HUDEP-2 (cell line): ENCODE data around the gene TYRO3.
A peak's percentile ranks its signal among the peaks of the same experiment; 100 is the strongest.

ENCODE experiments used
- DNase-seq, 76 experiments: peaks; one replicate each; lab custom pipeline; 2025; ENCODE audit not compliant: unreplicated experiment in 76 of 76; lab: John Stamatoyannopoulos, UW

TYRO3 gene

GRCh38 chr15:41599061-41599460 lies 40.0 kb downstream of the TYRO3 start:
- no peak for DNase-seq

DNA sequence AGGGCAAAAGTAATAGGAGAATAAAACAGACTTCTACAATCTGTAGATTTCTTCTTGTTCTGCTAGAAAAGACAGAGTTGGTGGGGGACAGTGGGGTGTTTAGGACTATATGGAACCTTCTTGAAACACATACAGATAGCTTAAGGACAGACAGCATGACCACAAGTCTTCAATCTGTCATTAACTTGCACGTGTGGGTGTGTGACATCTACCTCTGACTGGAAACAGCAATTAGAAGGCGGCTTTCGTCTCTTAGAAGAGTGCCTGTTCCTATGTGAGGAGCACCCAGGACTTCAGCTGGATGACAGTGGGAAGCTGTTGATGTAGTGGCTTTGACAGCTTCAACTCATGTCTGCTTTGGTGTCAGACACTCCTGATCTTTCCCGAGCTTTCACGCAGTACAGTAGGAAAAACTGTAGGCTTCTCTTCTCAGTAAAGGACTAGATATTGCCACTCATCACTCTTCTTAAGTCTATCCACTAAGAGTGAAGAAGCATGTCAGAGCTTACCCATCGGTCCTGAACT lies 44.5 kb downstream of the TYRO3 start:
- DNase-seq, result no peak

GRCh38 chr15:41603941-41604911 lies 45.2 kb downstream of the TYRO3 start:
- peak in 58 of 76 experiments; percentile 3 to 66 (median 37) for DNase-seq

DNA sequence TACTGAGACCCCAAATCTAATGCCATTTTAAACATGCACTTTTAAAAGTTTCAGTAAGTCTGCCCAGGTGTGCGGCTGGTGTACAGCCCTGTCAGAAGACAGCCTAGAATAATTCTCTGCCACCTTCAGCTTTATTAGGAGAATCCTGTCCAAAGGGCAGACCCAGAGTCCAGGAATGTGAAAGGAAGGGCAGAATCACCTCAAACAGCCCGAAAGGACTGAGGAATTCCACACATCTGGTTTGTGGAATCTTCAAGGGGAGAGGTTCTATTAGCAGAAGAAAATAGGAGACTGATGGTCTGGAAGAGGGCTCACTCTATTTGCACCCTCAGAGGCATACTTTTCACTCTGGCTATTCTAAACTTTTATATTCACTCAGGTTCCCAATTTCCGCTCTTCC lies 46.6 kb downstream of the TYRO3 start:
- no peak for DNase-seq

DNA sequence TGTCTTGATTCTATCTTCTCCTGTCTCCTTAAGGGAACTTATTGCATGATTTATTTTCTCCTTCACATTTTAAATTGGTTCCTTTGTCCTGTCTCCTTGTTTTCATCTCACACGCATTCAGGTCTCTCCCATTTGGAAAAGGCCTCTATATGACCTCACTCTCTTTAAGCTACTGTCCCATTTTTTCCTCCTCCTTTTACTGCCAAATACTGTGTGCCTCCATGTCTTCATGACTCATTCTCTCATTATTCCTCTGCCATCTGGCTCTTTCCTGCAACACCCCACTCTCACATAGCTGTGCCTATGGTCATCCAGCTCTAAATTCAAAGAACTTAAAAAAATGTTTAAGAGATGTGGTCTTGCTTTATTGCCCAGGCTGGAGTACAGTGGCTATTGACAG lies 48.0 kb downstream of the TYRO3 start:
- no peak for DNase-seq

DNA sequence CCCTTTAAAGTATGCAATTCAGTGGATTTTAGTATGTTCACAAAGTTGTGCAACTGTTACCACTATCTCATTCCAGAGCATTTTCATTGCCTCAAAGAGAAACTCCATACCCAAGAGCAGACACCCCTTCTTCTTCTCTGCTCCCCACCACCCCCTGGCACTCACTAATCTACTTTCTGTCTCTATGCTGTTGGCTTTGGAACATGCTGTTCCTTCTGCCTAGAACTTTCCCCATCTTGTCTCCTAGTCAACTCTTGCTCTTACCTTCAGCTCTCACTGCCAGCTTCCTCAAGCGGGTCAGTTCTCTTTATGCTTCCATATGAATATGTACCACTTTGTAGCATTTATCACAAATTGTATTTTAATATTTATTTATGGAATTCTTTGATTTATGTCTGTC lies 50.1 kb downstream of the TYRO3 start:
- DNase-seq, result no peak

- DNase-seq, result no peak
Measured at GRCh38 chr15:41610048-41610447, 51.0 kb downstream of the TYRO3 start.

- DNase-seq, result peak in 20 of 76 experiments; percentile 4 to 93 (median 38)
Measured at GRCh38 chr15:41620536-41621199, 61.7 kb downstream of the TYRO3 start.

DNA sequence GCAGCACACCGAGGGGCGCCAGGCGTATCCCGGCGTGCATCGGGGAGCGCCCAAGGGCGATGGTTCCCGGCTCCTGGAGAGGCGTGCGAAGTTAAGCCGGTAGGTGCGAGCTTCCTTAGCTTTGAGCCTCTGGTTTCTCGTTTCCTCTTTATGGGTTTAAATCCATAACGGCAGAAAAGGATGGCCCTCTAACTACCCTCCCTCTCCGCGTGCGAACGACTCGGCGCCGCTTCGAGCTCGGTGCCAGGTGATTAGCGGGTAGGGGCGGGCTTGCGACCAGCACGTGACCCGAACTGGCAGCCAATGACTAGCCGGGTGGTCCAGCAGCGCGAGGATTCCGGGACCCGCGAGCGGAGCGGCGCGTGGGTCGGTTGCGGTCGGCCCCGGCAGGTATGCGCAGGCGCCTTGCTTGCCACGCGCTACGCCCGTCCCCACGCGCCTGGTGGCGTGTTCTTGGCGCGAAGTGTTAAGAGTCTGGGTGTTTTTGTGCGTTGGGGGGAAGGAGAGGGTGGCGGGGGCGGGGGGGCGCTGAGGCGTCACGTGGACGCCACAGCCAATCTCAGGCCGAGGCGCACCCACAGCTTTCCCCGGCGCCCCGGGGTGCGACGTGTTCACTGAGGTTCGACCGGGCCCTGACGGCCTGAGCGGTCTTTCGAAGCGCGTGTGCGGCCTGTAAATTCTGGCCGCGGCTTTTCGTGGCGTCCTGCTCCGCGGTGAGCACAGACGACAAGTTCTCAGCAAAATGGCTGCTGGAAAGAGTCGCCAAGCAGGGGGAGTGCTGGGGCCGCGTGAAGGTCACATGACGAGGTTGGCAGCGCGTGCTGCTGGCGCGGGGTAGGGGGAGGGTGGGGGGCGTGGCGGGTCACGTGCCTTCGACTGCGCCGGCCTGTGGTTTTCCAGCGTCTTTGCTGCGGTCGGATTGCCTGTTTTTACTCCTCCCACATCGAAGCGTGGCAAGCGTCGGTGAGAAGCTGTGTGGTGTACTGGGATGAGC lies 62.5 kb downstream of the TYRO3 start:
- peak in 75 of 76 experiments; percentile 68 to 96 (median 88) for DNase-seq

GRCh38 chr15:41622901-41623300 lies 63.9 kb downstream of the TYRO3 start:
- DNase-seq, result peak in 1 of 76 experiments; percentile 10

- no peak for DNase-seq
Measured at GRCh38 chr15:41627203-41627602, 68.2 kb downstream of the TYRO3 start.

- DNase-seq, result peak in 30 of 76 experiments; percentile 1 to 47 (median 16)
Measured at GRCh38 chr15:41629463-41629862, 70.5 kb downstream of the TYRO3 start.

DNA sequence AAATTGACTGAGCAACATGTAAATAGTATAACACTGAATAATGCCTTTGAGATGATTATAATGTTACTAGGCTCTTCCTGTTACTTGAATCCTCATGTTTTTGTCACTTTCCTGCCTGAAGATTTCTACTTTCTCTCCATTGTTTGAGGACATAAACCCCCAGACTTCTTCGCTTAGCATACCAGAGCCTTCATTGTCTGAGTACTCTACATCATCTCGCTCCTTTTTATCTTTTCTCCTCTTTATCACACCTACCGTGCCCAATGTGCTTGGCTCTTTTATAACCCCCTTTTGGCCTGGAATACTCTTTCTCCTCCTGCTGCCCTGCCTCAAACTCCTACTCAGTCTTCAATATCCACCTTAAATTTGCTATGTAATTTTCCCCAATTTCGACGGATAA lies 70.9 kb downstream of the TYRO3 start:
- DNase-seq, result no peak

GRCh38 chr15:41630616-41631217 lies 71.7 kb downstream of the TYRO3 start:
- DNase-seq, result no peak

DNA sequence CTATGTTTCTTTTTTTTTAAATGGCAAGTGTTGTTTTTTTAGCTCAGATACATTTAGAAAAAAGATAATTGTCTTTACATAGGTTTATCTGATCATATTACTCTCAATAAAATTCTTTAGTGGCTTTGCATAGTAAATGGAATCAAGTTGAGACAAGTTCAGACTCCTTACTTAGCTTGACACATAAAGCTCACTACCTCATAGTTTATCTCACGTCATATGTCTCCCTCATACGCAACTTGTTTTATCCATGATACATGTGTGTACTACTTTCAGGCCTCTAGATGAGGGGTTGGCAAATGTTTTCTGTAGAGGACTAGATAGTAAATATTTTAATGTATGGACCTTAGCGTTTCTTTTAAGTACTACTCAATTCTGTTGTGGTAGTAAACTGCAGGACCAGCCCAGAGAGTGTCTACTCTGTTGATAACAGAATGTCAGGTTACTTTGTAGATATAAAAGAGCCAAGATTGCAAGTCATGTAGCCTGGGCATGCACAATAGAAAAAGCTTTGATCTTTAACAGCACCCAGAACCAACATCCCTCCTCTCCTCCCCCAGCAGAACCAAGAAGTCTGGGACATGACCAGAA lies 73.0 kb downstream of the TYRO3 start:
- DNase-seq, result peak in 31 of 76 experiments; percentile 4 to 76 (median 31)
